K562 (cell line): Measurements from ENCODE around the gene ATP2A1. TPM values are rescaled to one million over a fixed set of nuclear protein-coding genes. Genes with fewer than 3 reads are reported as not detected.

Experiments
- ELF2 ChIP-seq: fragments of 250-450 bp; sonication (Bioruptor Pico); IDR thresholded peaks from 2 replicates; pipeline ENCODE4 v1.5.0; 2021; ENCODE audit warnings: mild to moderate bottlenecking
- HMGN3 ChIP-seq: IDR thresholded peaks from 2 replicates; pipeline ENCODE4 v1.6.1; 2011; ENCODE audit warnings: borderline replicate concordance, low read depth, mild to moderate bottlenecking, mixed read lengths, low read length; ENCODE audit not compliant: insufficient read length; ENCODE audit errors: extremely low read depth
- NFE2L1 ChIP-seq: fragments of 450-650 bp; IDR thresholded peaks from 2 replicates; pipeline ENCODE4 v1.6.1; 2016; ENCODE audit warnings: missing genetic modification characterization, low read depth, mild to moderate bottlenecking, missing compliant biosample characterization, moderate library complexity, borderline replicate concordance
- RFX7 ChIP-seq: fragments of 250-450 bp; sonication (Bioruptor Pico); IDR thresholded peaks from 2 replicates; pipeline ENCODE4 v1.5.1; 2021; ENCODE audit warnings: mild to moderate bottlenecking
- RUNX1 ChIP-seq: sonication (generic); IDR thresholded peaks from 2 replicates; pipeline ENCODE4 v1.6.1; 2016; ENCODE audit warnings: antibody characterized with exemption, low read depth
- SAFB2 ChIP-seq: fragments of 200-400 bp; formaldehyde crosslinking; IDR thresholded peaks from 2 replicates; pipeline ENCODE4 v1.6.1; 2018; ENCODE audit warnings: borderline replicate concordance, low read length, low read depth, moderate library complexity; ENCODE audit not compliant: severe bottlenecking
- SIN3A ChIP-seq, 2 experiments: fragments of 150-350 bp in 1 of 2; IDR thresholded peaks; 2 replicates each; pipeline ENCODE4 v1.6.1; 2011 to 2016; ENCODE audit warnings: borderline replicate concordance in 2 of 2, low read depth in 2 of 2, low read length in 2 of 2, mild to moderate bottlenecking in 2 of 2, moderate library complexity in 2 of 2; ENCODE audit not compliant: control insufficient read depth in 1 of 2
- SREBF1 ChIP-seq: fragments of 150-350 bp; IDR thresholded peaks from 2 replicates; pipeline ENCODE4 v1.6.1; 2014; ENCODE audit warnings: antibody characterized with exemption, low read depth, low read length, borderline replicate concordance
- U2AF1 ChIP-seq: fragments of 200-400 bp; formaldehyde crosslinking; optimal IDR thresholded peaks from 2 replicates; pipeline ENCODE3; 2017; ENCODE audit warnings: mild to moderate bottlenecking, low read depth, low read length, moderate library complexity
- XRCC3 ChIP-seq: fragments of 450-650 bp; IDR thresholded peaks from 2 replicates; pipeline ENCODE4 v1.6.1; 2017; ENCODE audit warnings: mild to moderate bottlenecking, moderate library complexity
- ZFPM2 ChIP-seq: fragments of 250-450 bp; sonication (Bioruptor Pico); IDR thresholded peaks from 2 replicates; pipeline ENCODE4 v1.5.1; 2022; ENCODE audit warnings: mild to moderate bottlenecking
- ZNF24 ChIP-seq: fragments of 450-650 bp; IDR thresholded peaks from 2 replicates; pipeline ENCODE4 v1.6.1; 2016
- ZNF347 ChIP-seq: fragments of 450-650 bp; formaldehyde crosslinking; IDR thresholded peaks from 2 replicates; pipeline ENCODE4 v1.4.0; 2020; ENCODE audit warnings: low read depth, mild to moderate bottlenecking, moderate library complexity
- ZNF583 ChIP-seq: fragments of 250-450 bp; sonication (Bioruptor Pico); IDR thresholded peaks from 2 replicates; pipeline ENCODE4 v1.4.0; 2020
- ZNF644 ChIP-seq: fragments of 200-800 bp; sonication (Bioruptor generic); IDR thresholded peaks from 2 replicates; pipeline ENCODE4 v1.6.1; 2016; ENCODE audit warnings: low read depth, missing genetic modification characterization, missing compliant biosample characterization
- ZNF707 ChIP-seq: fragments of 250-450 bp; sonication (Bioruptor Pico); conservative IDR thresholded peaks from 2 replicates; pipeline ENCODE4 v1.8.0; 2022; ENCODE audit warnings: inconsistent platforms, mild to moderate bottlenecking, moderate library complexity
- polyA plus RNA-seq, 8 experiments: library from polyadenylated mRNA; depleted of rRNA in 4 of 8; stranded (reverse) in 5 of 8; unstranded in 3 of 8; fragments of >200 nt; fragmentation: Nextera tagmentation in 2 of 8; fragmentation: Illumina TruSeq in 1 of 8; extraction: Ambion mirVana in 2 of 8; extraction: Trizol in 1 of 8; gene quantifications; 2 replicates each; pipeline versions ENCODE4 v1.2.1 to v1.2.3, GENCODE V29; 2011 to 2014; ENCODE audit warnings: inconsistent platforms in 1 of 8, missing spikeins in 1 of 8
- total RNA-seq, 7 experiments: library from RNA; depleted of rRNA in 6 of 7; stranded (reverse); fragments of >200 nt in 6 of 7; fragmentation: Illumina TruSeq in 2 of 7; extraction: Trizol in 2 of 7; gene quantifications; 2 replicates each; pipeline versions ENCODE4 v1.2.1 to v1.2.3, GENCODE V29; 2011 to 2021; ENCODE audit warnings: low replicate concordance in 1 of 7
- TF ChIP-seq, protein P1 (sequence below): fragments of 250-450 bp; sonication (Bioruptor Pico); IDR thresholded peaks from 2 replicates; pipeline ENCODE4 v1.8.0; 2022; ENCODE audit warnings: inconsistent platforms, mild to moderate bottlenecking, moderate library complexity, borderline replicate concordance
- TF ChIP-seq, protein P2 (sequence below): fragments of 250-450 bp; sonication (Bioruptor Pico); IDR thresholded peaks from 2 replicates; pipeline ENCODE4 v1.9.0; 2021; ENCODE audit warnings: mild to moderate bottlenecking
- TF ChIP-seq, protein P3 (sequence below): fragments of 200-800 bp; sonication (Bioruptor generic); IDR thresholded peaks from 2 replicates; pipeline ENCODE4 v1.6.1; 2016; ENCODE audit warnings: missing genetic modification characterization, missing compliant biosample characterization

Gene ATP2A1
- total and polyA plus RNA-seq, 9 of the 15 experiments (the other 6 are each of a cell fraction or from before 2014, with no cell fraction given): 0.25 to 2.6 (median 0.65) TPM

DNA sequence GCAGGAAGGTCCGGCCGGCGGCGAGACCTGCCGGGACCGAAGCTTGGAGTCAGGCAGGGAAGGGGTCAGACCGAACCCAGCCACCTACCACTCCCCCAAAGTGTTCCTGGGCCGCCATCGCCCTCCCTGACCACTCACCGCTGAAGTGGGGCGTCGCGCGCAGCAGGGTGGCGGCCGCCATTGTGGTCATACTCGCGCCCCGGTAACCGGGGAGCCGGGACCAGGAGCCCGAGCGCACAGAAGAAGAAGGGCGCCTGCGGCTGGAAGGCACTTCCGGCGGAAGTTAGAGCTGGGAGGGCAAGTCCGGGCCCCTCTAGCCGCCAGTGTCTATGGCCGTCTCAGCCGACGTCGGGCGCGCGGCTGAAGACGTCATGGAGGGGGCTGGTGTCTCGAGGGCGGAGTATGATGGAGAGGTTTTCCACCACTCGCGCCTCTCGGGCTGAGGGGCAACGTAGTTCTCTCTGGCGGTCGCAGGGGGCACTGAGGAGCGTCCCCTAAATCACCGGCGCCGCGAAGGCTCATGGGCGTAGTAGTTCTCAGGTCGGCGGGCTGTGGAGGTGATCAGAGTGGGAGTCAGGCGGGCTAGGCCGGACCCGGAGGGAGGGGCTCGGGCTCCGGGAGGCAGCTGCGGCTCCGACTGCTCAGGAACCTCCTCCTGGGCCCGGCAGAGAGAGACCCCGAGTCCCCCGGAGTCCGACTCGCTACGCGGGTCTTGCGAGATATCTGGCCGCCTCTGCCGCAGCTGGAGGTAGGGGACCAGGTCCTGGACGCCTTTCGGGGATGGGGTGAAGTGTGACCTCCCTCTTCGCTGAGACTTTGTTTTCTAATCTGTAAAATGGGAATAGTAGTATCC, 32.0 kb upstream of the ATP2A1 start, which contains the start of gene TUFM (continued):
- TF ChIP-seq, protein P1, sequence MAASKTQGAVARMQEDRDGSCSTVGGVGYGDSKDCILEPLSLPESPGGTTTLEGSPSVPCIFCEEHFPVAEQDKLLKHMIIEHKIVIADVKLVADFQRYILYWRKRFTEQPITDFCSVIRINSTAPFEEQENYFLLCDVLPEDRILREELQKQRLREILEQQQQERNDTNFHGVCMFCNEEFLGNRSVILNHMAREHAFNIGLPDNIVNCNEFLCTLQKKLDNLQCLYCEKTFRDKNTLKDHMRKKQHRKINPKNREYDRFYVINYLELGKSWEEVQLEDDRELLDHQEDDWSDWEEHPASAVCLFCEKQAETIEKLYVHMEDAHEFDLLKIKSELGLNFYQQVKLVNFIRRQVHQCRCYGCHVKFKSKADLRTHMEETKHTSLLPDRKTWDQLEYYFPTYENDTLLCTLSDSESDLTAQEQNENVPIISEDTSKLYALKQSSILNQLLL (CRISPR knock-in tag): no peak
- TF ChIP-seq ZNF583 (CRISPR knock-in tag) (no peak; the same call in 1 of the 2 replicates), XRCC3 (no peak), RFX7 (CRISPR knock-in tag) (no peak), ZFPM2 (CRISPR knock-in tag) (no peak), ZNF707 (CRISPR knock-in tag) (no peak), U2AF1 (no peak), NFE2L1 (tag) (no peak), ELF2 (CRISPR knock-in tag) (0 out of 2 replicates have a peak, but pooled peaks have one; percentile 11), SREBF1 (0 out of 2 replicates have a peak, but pooled peaks have one; percentile 52), ZNF644 (no peak), ZNF24 (0 out of 2 replicates have a peak, but pooled peaks have one; percentile 51), SAFB2 (no peak), HMGN3 (peak; percentile 62), SIN3A (IDR thresholded peaks at IDR 0.05; ENCODE audit: borderline replicate concordance in 2 of 2, control insufficient read depth in 1 of 2, low read depth in 2 of 2, low read length in 2 of 2) (peak; percentile 55 to 77; a peak in 2 of 4 replicates), ZNF347 (CRISPR knock-in tag) (no peak), RUNX1 (no peak)
- TF ChIP-seq, protein P2, sequence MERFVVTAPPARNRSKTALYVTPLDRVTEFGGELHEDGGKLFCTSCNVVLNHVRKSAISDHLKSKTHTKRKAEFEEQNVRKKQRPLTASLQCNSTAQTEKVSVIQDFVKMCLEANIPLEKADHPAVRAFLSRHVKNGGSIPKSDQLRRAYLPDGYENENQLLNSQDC: no peak
- TF ChIP-seq, protein P3, sequence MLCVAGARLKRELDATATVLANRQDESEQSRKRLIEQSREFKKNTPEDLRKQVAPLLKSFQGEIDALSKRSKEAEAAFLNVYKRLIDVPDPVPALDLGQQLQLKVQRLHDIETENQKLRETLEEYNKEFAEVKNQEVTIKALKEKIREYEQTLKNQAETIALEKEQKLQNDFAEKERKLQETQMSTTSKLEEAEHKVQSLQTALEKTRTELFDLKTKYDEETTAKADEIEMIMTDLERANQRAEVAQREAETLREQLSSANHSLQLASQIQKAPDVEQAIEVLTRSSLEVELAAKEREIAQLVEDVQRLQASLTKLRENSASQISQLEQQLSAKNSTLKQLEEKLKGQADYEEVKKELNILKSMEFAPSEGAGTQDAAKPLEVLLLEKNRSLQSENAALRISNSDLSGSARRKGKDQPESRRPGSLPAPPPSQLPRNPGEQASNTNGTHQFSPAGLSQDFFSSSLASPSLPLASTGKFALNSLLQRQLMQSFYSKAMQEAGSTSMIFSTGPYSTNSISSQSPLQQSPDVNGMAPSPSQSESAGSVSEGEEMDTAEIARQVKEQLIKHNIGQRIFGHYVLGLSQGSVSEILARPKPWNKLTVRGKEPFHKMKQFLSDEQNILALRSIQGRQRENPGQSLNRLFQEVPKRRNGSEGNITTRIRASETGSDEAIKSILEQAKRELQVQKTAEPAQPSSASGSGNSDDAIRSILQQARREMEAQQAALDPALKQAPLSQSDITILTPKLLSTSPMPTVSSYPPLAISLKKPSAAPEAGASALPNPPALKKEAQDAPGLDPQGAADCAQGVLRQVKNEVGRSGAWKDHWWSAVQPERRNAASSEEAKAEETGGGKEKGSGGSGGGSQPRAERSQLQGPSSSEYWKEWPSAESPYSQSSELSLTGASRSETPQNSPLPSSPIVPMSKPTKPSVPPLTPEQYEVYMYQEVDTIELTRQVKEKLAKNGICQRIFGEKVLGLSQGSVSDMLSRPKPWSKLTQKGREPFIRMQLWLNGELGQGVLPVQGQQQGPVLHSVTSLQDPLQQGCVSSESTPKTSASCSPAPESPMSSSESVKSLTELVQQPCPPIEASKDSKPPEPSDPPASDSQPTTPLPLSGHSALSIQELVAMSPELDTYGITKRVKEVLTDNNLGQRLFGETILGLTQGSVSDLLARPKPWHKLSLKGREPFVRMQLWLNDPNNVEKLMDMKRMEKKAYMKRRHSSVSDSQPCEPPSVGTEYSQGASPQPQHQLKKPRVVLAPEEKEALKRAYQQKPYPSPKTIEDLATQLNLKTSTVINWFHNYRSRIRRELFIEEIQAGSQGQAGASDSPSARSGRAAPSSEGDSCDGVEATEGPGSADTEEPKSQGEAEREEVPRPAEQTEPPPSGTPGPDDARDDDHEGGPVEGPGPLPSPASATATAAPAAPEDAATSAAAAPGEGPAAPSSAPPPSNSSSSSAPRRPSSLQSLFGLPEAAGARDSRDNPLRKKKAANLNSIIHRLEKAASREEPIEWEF (CRISPR knock-in tag): no peak
